WTC11 (cell line): Measurements from ENCODE around the gene MSH2.

Experiments
- CREB1 ChIP-seq: sonication (generic); formaldehyde crosslinking; IDR thresholded peaks from 2 replicates; pipeline ENCODE4 v1.8.0; 2023; ENCODE audit warnings: mild to moderate bottlenecking, missing genetic modification reagents
- CREM ChIP-seq: sonication (generic); formaldehyde crosslinking; IDR thresholded peaks from 2 replicates; pipeline ENCODE4 v1.8.1; 2022; ENCODE audit warnings: mild to moderate bottlenecking, missing genetic modification reagents, moderate library complexity
- CTCF ChIP-seq: fragments of 200-600 bp; IDR thresholded peaks from 2 replicates; pipeline ENCODE4 v1.8.0; 2022; ENCODE audit warnings: antibody characterized with exemption
- FOXJ3 ChIP-seq: sonication (generic); formaldehyde crosslinking; IDR thresholded peaks from 2 replicates; pipeline ENCODE4 v1.9.0; 2021; ENCODE audit warnings: missing genetic modification reagents, mild to moderate bottlenecking, borderline replicate concordance
- FOXP4 ChIP-seq: sonication (generic); formaldehyde crosslinking; IDR thresholded peaks from 2 replicates; pipeline ENCODE4 v1.8.0; 2022; ENCODE audit warnings: mild to moderate bottlenecking, missing genetic modification reagents
- IRF2 ChIP-seq: sonication (generic); formaldehyde crosslinking; IDR thresholded peaks from 2 replicates; pipeline ENCODE4 v1.8.0; 2022; ENCODE audit warnings: low read depth, missing genetic modification reagents, borderline replicate concordance
- MAX ChIP-seq: sonication (generic); formaldehyde crosslinking; IDR thresholded peaks from 2 replicates; pipeline ENCODE4 v1.8.0; 2022; ENCODE audit warnings: mild to moderate bottlenecking, missing genetic modification reagents
- NFYB ChIP-seq: sonication (generic); formaldehyde crosslinking; conservative IDR thresholded peaks from 2 replicates; pipeline ENCODE4 v1.8.0; 2022; ENCODE audit warnings: low read depth, missing genetic modification reagents
- TEAD4 ChIP-seq: sonication (generic); formaldehyde crosslinking; IDR thresholded peaks from 2 replicates; pipeline ENCODE4 v1.8.0; 2022; ENCODE audit warnings: mild to moderate bottlenecking, missing genetic modification reagents
- ZMAT4 ChIP-seq: fragments of 250-450 bp; sonication (Bioruptor Pico); IDR thresholded peaks from 2 replicates; pipeline ENCODE4 v1.9.0; 2021; ENCODE audit warnings: mild to moderate bottlenecking
- ZNF232 ChIP-seq: sonication (generic); formaldehyde crosslinking; IDR thresholded peaks from 2 replicates; pipeline ENCODE4 v1.8.0; 2022; ENCODE audit warnings: mild to moderate bottlenecking, missing genetic modification reagents
- TF ChIP-seq, protein P1 (sequence below): sonication (generic); formaldehyde crosslinking; IDR thresholded peaks from 2 replicates; pipeline ENCODE4 v1.8.1; 2023; ENCODE audit warnings: mild to moderate bottlenecking, missing genetic modification reagents, moderate library complexity

DNA sequence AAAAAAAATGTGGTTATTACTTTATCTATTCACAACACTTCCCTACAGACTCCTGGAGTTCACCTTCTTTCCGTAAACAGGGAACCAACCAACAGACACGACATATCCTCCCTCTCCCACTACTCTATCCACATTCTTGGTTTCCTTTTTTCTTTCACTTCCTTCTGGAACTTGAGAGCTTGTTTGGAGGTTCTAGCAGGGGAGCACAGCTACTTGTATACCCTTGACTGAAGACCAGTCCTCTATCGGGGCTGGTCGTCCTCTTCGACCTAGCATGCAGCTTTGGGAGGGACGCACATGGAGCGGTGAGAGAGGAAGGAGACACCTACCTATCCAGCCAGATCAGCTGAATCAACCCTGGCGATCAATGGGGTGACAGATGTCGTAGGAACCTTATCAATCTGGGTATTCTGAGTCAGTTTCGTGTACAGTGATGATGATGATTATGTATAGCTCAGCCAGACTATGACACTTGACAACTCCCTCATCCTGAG lies 43.5 kb upstream of the MSH2 start:
- TF ChIP-seq CTCF (no peak), CREM (no peak), MAX (no peak), ZNF232 (CRISPR knock-in tag) (no peak), FOXJ3 (no peak), IRF2 (CRISPR knock-in tag) (no peak), NFYB (CRISPR knock-in tag) (no peak), TEAD4 (CRISPR knock-in tag) (no peak), ZMAT4 (CRISPR knock-in tag) (no peak), CREB1 (no peak), FOXP4 (CRISPR knock-in tag) (no peak)
- TF ChIP-seq, protein P1, sequence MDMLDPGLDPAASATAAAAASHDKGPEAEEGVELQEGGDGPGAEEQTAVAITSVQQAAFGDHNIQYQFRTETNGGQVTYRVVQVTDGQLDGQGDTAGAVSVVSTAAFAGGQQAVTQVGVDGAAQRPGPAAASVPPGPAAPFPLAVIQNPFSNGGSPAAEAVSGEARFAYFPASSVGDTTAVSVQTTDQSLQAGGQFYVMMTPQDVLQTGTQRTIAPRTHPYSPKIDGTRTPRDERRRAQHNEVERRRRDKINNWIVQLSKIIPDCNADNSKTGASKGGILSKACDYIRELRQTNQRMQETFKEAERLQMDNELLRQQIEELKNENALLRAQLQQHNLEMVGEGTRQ = no peak
